GM21381 (cell line): ENCODE data around the gene FBXO45.
"Not testable (repeated sequence)": the region's sequence is repeated elsewhere in the genome, so short reads cannot be mapped to it uniquely, and the experiment has no call there.

ENCODE experiments used
- ATAC-seq: cut with Tn5 transposase; IDR thresholded peaks from one replicate; pipeline ENCODE4 v1.9.1; 2021; ENCODE audit warnings: mild to moderate bottlenecking, moderate library complexity; ENCODE audit not compliant: unreplicated experiment

FBXO45 gene

GRCh38 chr3:196615234-196615633 lies 46.8 kb downstream of the FBXO45 start:
- ATAC-seq: not testable (repeated sequence)

- ATAC-seq: no peak
Measured at GRCh38 chr3:196617256-196617655, 48.8 kb downstream of the FBXO45 start.

GRCh38 chr3:196619223-196619622 lies 50.8 kb downstream of the FBXO45 start:
- no peak for ATAC-seq

- ATAC-seq: not testable (repeated sequence)
Measured at GRCh38 chr3:196619627-196620026, 51.2 kb downstream of the FBXO45 start.

GRCh38 chr3:196620161-196620604 lies 51.7 kb downstream of the FBXO45 start:
- ATAC-seq: no peak

- no peak for ATAC-seq
Measured at GRCh38 chr3:196620684-196621083, 52.2 kb downstream of the FBXO45 start.

- no peak for ATAC-seq
Measured at GRCh38 chr3:196621611-196622010, 53.2 kb downstream of the FBXO45 start.

GRCh38 chr3:196624067-196624790 lies 55.8 kb downstream of the FBXO45 start:
- ATAC-seq: no peak

- ATAC-seq: no peak
Measured at GRCh38 chr3:196624907-196625306, 56.4 kb downstream of the FBXO45 start.

- ATAC-seq: no peak
Measured at GRCh38 chr3:196625331-196625730, 56.9 kb downstream of the FBXO45 start.

GRCh38 chr3:196627918-196628231 lies 59.4 kb downstream of the FBXO45 start:
- ATAC-seq: no peak

GRCh38 chr3:196629228-196629627 lies 60.8 kb downstream of the FBXO45 start:
- ATAC-seq: no peak

- ATAC-seq: no peak
Measured at GRCh38 chr3:196631682-196632045, 63.2 kb downstream of the FBXO45 start.

GRCh38 chr3:196632046-196632751 lies 63.7 kb downstream of the FBXO45 start:
- ATAC-seq: peak; percentile 75

- ATAC-seq: no peak
Measured at GRCh38 chr3:196633555-196634151, 65.2 kb downstream of the FBXO45 start.

- no peak for ATAC-seq
Measured at GRCh38 chr3:196634224-196634623, 65.8 kb downstream of the FBXO45 start.

- no peak for ATAC-seq
Measured at GRCh38 chr3:196634829-196635228, 66.4 kb downstream of the FBXO45 start.

- no peak for ATAC-seq
Measured at GRCh38 chr3:196636369-196637349, 68.2 kb downstream of the FBXO45 start.

GRCh38 chr3:196637941-196638340 lies 69.5 kb downstream of the FBXO45 start:
- ATAC-seq: not testable (repeated sequence)
